ENCODE measurements around the gene AGGF1.
A peak's percentile ranks its signal among the peaks of the same experiment; 100 is the strongest.

GRCh38 chr5:77086689-77087483 is 56.7 kb downstream of the AGGF1 start, which contains the start of gene ZBED3:
- TF ChIP-seq, protein P1, sequence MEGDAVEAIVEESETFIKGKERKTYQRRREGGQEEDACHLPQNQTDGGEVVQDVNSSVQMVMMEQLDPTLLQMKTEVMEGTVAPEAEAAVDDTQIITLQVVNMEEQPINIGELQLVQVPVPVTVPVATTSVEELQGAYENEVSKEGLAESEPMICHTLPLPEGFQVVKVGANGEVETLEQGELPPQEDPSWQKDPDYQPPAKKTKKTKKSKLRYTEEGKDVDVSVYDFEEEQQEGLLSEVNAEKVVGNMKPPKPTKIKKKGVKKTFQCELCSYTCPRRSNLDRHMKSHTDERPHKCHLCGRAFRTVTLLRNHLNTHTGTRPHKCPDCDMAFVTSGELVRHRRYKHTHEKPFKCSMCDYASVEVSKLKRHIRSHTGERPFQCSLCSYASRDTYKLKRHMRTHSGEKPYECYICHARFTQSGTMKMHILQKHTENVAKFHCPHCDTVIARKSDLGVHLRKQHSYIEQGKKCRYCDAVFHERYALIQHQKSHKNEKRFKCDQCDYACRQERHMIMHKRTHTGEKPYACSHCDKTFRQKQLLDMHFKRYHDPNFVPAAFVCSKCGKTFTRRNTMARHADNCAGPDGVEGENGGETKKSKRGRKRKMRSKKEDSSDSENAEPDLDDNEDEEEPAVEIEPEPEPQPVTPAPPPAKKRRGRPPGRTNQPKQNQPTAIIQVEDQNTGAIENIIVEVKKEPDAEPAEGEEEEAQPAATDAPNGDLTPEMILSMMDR (IDR thresholded peaks at IDR 0.05) = no peak
- peak in 1 of 2 donors; percentile 11 for TF ChIP-seq POLR2A (IDR thresholded peaks at IDR 0.05)

Measured in suprapubic skin (tissue), 3 donors.